CD4-positive, alpha-beta T cell (primary cell): ENCODE measurements around the gene WWOX. TPM values are rescaled to one million over a fixed set of nuclear protein-coding genes. Genes with fewer than 3 reads are reported as not detected.

ENCODE experiments used
- ATAC-seq: fragments of 200-7000 bp; cut with Tn5 transposase; one replicate; pipeline ENCODE4 v1.10.0; 2022; ENCODE audit warnings: mild to moderate bottlenecking; ENCODE audit not compliant: poor library complexity
- CTCF ChIA-PET: fragments of 350-600 bp; sonication (Branson Sonifier 250); formaldehyde crosslinking; loops from one replicate; lab custom pipeline; 2021; ENCODE audit warnings: antibody characterized with exemption, inconsistent platforms; lab: Charles Lee
- POLR2A ChIA-PET: fragments of 350-600 bp; sonication (Branson Sonifier 250); formaldehyde crosslinking; loops from one replicate; lab custom pipeline; 2021; ENCODE audit warnings: antibody characterized with exemption, inconsistent platforms; lab: Charles Lee
- DNase-seq, 14 experiments: peaks; one replicate each; pipeline ENCODE4 v3.0.0-alpha.2; 2013 to 2020; ENCODE audit warnings: mixed read lengths in 2 of 14
- H3K27ac ChIP-seq, 2 donors: one replicate each; pipeline versions ENCODE4 v1.5.1 to v1.7.0; 2013; ENCODE audit warnings: low read length in 2 of 2, low read depth in 1 of 2, mild to moderate bottlenecking in 1 of 2
- H3K27me3 ChIP-seq, 2 experiments: 1 replicate in 1 of 2; 2 replicates in 1 of 2; pipeline versions ENCODE4 v1.6.1 to v1.7.0; 2013; ENCODE audit warnings: low read length in 2 of 2, control low read depth in 1 of 2, mild to moderate bottlenecking in 1 of 2, moderate library complexity in 1 of 2; ENCODE audit not compliant: insufficient read depth in 2 of 2, control insufficient read depth in 1 of 2
- H3K36me3 ChIP-seq: one replicate; pipeline ENCODE4 v1.6.1; 2013; ENCODE audit warnings: low read length, control low read depth; ENCODE audit not compliant: insufficient read depth
- H3K4me1 ChIP-seq: one replicate; pipeline ENCODE4 v1.6.1; 2013; ENCODE audit warnings: low read length, control low read depth; ENCODE audit not compliant: insufficient read depth
- H3K4me3 ChIP-seq: one replicate; pipeline ENCODE4 v1.5.1; 2013; ENCODE audit warnings: mild to moderate bottlenecking, low read length, moderate library complexity
- H3K9me3 ChIP-seq, 2 experiments: 1 replicate in 1 of 2; 2 replicates in 1 of 2; pipeline versions ENCODE4 v1.6.1 to v1.7.0; 2013; ENCODE audit warnings: low read length in 2 of 2, mild to moderate bottlenecking in 2 of 2, control low read depth in 1 of 2, moderate library complexity in 1 of 2; ENCODE audit not compliant: control insufficient read depth in 1 of 2, insufficient read depth in 1 of 2
- H3K27ac Mint-ChIP-seq: one replicate; pipeline ENCODE4 v1.8.0; 2020; ENCODE audit warnings: mixed read lengths
- H3K27me3 Mint-ChIP-seq: one replicate; pipeline ENCODE4 v1.8.0; 2021; ENCODE audit warnings: mixed read lengths
- H3K36me3 Mint-ChIP-seq: one replicate; pipeline ENCODE4 v1.8.0; 2021; ENCODE audit warnings: low read depth, mixed read lengths
- H3K4me1 Mint-ChIP-seq: one replicate; pipeline ENCODE4 v1.8.0; 2021; ENCODE audit warnings: low read depth, mixed read lengths
- H3K4me3 Mint-ChIP-seq: one replicate; pipeline ENCODE4 v1.8.0; 2020; ENCODE audit warnings: mild to moderate bottlenecking, mixed read lengths
- H3K9me3 Mint-ChIP-seq: one replicate; pipeline ENCODE4 v1.8.0; 2020; ENCODE audit warnings: mixed read lengths
- intact Hi-C, 2 experiments: fragments of 100-400 bp; cut with DNase I in 1 of 2; cut with micrococcal nuclease in 1 of 2; formaldehyde crosslinking; loops; one replicate each; pipeline versions ENCODE4 v1.15.1 to v1.9.0; 2023 to 2025; cut with DNase I, micrococcal nuclease
- total RNA-seq, 174 experiments: library from RNA in 2 of 174; stranded (reverse) in 2 of 174; gene quantifications; one replicate each; pipeline ENCODE4 v1.2.3 and lab custom pipeline; 2021 to 2026
- TF ChIP-seq, protein P1 (sequence below): fragments of 200-600 bp; IDR thresholded peaks from one replicate; pipeline ENCODE4 v1.8.0; 2022; ENCODE audit warnings: antibody characterized with exemption, mild to moderate bottlenecking

The WWOX gene
- total RNA-seq, 2 experiments from 2014 or later = 19.3 to 21.7 TPM

DNA sequence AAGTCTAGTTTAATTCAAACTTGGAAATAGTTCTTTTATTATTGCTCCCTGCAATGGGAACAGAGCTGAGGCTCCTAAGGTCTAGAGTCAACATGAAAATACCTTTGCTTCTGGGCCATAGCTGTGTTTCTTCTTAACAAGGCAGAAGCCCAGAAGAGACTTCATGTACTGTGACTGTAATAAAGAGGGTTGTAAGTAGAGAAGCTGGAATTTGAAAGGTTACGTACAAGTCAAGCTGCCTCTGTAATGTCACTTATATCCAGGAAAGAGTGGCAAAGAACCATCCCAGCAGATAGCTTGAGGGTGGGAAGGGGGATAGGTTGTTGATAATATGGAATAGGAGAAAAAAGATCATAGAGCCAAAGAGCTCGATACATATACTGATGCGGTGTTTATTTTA, 248.6 kb downstream of the WWOX start:
- Histone ChIP-seq H3K9me3 (no peaks in the 10 kb centered on the region), H3K27ac (no peak overlapping the region), H3K4me1 (no peaks in the 10 kb centered on the region), H3K4me3 (no peak overlapping the region), H3K27me3 (no peaks in the 10 kb centered on the region), H3K36me3 (no peaks in the 10 kb centered on the region)
- POLR2A ChIA-PET = no interaction called here
- no peak overlapping the region for H3K27ac Mint-ChIP-seq
- H3K27me3 Mint-ChIP-seq = no peaks in the 10 kb centered on the region
- TF ChIP-seq, protein P1, sequence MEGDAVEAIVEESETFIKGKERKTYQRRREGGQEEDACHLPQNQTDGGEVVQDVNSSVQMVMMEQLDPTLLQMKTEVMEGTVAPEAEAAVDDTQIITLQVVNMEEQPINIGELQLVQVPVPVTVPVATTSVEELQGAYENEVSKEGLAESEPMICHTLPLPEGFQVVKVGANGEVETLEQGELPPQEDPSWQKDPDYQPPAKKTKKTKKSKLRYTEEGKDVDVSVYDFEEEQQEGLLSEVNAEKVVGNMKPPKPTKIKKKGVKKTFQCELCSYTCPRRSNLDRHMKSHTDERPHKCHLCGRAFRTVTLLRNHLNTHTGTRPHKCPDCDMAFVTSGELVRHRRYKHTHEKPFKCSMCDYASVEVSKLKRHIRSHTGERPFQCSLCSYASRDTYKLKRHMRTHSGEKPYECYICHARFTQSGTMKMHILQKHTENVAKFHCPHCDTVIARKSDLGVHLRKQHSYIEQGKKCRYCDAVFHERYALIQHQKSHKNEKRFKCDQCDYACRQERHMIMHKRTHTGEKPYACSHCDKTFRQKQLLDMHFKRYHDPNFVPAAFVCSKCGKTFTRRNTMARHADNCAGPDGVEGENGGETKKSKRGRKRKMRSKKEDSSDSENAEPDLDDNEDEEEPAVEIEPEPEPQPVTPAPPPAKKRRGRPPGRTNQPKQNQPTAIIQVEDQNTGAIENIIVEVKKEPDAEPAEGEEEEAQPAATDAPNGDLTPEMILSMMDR = no peak
- peaks cover 14% of the 10 kb centered on the region for H3K36me3 Mint-ChIP-seq
- intact Hi-C loops = no loop called here
- no peaks in the 10 kb centered on the region for H3K4me1 Mint-ChIP-seq
- ATAC-seq = no peak
- CTCF ChIA-PET = no interaction called here
- DNase-seq = no peak
- no peak overlapping the region for H3K4me3 Mint-ChIP-seq
- H3K9me3 Mint-ChIP-seq = no peaks in the 10 kb centered on the region

DNA sequence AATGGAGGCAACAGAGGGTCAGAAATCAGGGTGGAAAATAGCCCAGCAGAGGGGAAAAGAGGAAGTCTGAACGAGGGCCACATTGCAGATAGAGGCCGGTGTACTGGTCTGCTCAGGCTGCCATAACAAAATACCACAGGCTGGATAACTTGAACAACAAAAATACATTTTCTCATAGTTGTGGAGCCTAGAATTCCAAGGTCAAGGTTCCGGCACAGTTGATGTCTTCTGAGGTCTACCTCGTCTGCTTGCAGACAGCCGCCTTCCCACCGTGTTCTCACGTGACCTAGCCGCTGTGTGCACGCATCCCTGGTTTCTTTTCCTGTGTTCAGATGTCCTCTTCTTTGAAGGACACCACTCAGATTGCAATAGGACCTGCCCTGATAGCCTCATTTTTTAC, 249.4 kb downstream of the WWOX start:
- Mint-ChIP-seq H3K27ac (no peak overlapping the region), H3K4me1 (no peaks in the 10 kb centered on the region), H3K36me3 (peaks cover 8% of the 10 kb centered on the region), H3K9me3 (no peaks in the 10 kb centered on the region), H3K27me3 (no peaks in the 10 kb centered on the region), H3K4me3 (no peak overlapping the region)
- no peaks in the 10 kb centered on the region for H3K9me3 ChIP-seq
- ChIA-PET CTCF (no interaction called here), POLR2A (no interaction called here)
- TF ChIP-seq, protein P1 = no peak
- intact Hi-C loops = no loop called here
- no peaks in the 10 kb centered on the region for H3K27me3 ChIP-seq
- DNase-seq = no peak
- no peaks in the 10 kb centered on the region for H3K4me1 ChIP-seq
- ATAC-seq = no peak
- H3K27ac ChIP-seq = no peak overlapping the region
- no peak overlapping the region for H3K4me3 ChIP-seq
- no peaks in the 10 kb centered on the region for H3K36me3 ChIP-seq

GRCh38 chr16:78352184-78352583, 252.7 kb downstream of the WWOX start:
- Histone ChIP-seq H3K27me3 (no peaks in the 10 kb centered on the region), H3K9me3 (no peaks in the 10 kb centered on the region), H3K4me3 (no peak overlapping the region), H3K36me3 (no peaks in the 10 kb centered on the region), H3K4me1 (no peaks in the 10 kb centered on the region), H3K27ac (no peak overlapping the region)
- ChIA-PET CTCF (no interaction called here), POLR2A (no interaction called here)
- H3K4me1 Mint-ChIP-seq = no peaks in the 10 kb centered on the region
- intact Hi-C loops = no loop called here
- TF ChIP-seq, protein P1 = no peak
- ATAC-seq (no peak), DNase-seq (no peak)
- H3K9me3 Mint-ChIP-seq = no peaks in the 10 kb centered on the region
- H3K4me3 Mint-ChIP-seq = no peak overlapping the region
- H3K36me3 Mint-ChIP-seq = peaks cover 6% of the 10 kb centered on the region
- H3K27me3 Mint-ChIP-seq = no peaks in the 10 kb centered on the region
- no peak overlapping the region for H3K27ac Mint-ChIP-seq
